ENCODE results near the gene PRKAG3. TPM values are rescaled to one million over a fixed set of nuclear protein-coding genes. Genes with fewer than 3 reads are reported as not detected.

The PRKAG3 gene
- polyA plus RNA-seq, 1 of the 3 experiments (the other 2 are of a cell fraction): not detected

- Histone ChIP-seq H3K79me2 (ENCODE audit: insufficient read depth) (no peaks in the 10 kb centered on the region), H3K27me3 (ENCODE audit: insufficient read depth) (no peaks in the 10 kb centered on the region), H3K9ac (no peak overlapping the region), H3K4me2 (no peak overlapping the region), H4K20me1 (ENCODE audit: insufficient read depth) (no peaks in the 10 kb centered on the region), H3K9me2 (no peaks in the 10 kb centered on the region), H3K27ac (ENCODE audit: low read depth in 2 of 2, low read length in 1 of 2) (no peak overlapping the region), H2AFZ (ENCODE audit: low read depth) (no peak overlapping the region), H3F3A (replicated peaks; ENCODE audit: insufficient read depth) (no peaks in the 10 kb centered on the region), H3K4me3 (ENCODE audit: low read depth in 2 of 2, low read length in 1 of 2) (no peak overlapping the region), H3K4me1 (ENCODE audit: control insufficient read depth in 1 of 2, insufficient read depth in 2 of 2, low read depth in 1 of 2, low read length in 1 of 2) (peaks cover 0 to 9% of the 10 kb centered on the region in 2 experiments; a peak in 2 of 4 replicates), H3K9me3 (0 out of 2 replicates have a peak, but pooled peaks cover 4% of the 10 kb centered on the region), H3K36me3 (replicated peaks in 1 of 2; ENCODE audit: control insufficient read depth in 1 of 2, insufficient read depth in 2 of 2, low read length in 1 of 2) (no peaks in the 10 kb centered on the region)
- no peak for DNase-seq
- CTCF ChIA-PET: no interaction called here
- WGBS (ENCODE audit: low lambda C conversion rate): 89% methylated on average over 4 of the region's 4 CpGs
- TF ChIP-seq JUND (IDR thresholded peaks at IDR 0.05): no peak
- no peak for TF ChIP-seq TCF12 (IDR thresholded peaks at IDR 0.05)
- TF ChIP-seq POLR2AphosphoS5 (IDR thresholded peaks at IDR 0.05; ENCODE audit: low read depth, low read length): no peak
- no peak for TF ChIP-seq EP300 (IDR thresholded peaks at IDR 0.05; ENCODE audit: borderline replicate concordance in 1 of 2, low read depth in 1 of 2, low read length in 1 of 2)
- TF ChIP-seq MXI1 (IDR thresholded peaks at IDR 0.05; ENCODE audit: low read depth, low read length): no peak
- no peak for TF ChIP-seq EZH2phosphoT487 (IDR thresholded peaks at IDR 0.05; ENCODE audit: borderline replicate concordance, low read depth)
- TF ChIP-seq FOSL2 (IDR thresholded peaks at IDR 0.05; ENCODE audit: borderline replicate concordance, low read depth): no peak
- TF ChIP-seq, protein P1, sequence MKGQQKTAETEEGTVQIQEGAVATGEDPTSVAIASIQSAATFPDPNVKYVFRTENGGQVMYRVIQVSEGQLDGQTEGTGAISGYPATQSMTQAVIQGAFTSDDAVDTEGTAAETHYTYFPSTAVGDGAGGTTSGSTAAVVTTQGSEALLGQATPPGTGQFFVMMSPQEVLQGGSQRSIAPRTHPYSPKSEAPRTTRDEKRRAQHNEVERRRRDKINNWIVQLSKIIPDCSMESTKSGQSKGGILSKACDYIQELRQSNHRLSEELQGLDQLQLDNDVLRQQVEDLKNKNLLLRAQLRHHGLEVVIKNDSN (IDR thresholded peaks at IDR 0.05; ENCODE audit: borderline replicate concordance, low read depth): no peak
- TF ChIP-seq GABPA (IDR thresholded peaks at IDR 0.05; ENCODE audit: low read depth): no peak
- no peak for TF ChIP-seq SIN3A (IDR thresholded peaks at IDR 0.05; ENCODE audit: borderline replicate concordance, low read depth, low read length)
- no peak for TF ChIP-seq GATA2 (CRISPR knock-in tag; IDR thresholded peaks at IDR 0.05)
- no peak for TF ChIP-seq FOXM1 (IDR thresholded peaks at IDR 0.05; ENCODE audit: low read depth)
- TF ChIP-seq RFX5 (IDR thresholded peaks at IDR 0.05; ENCODE audit: low read length): no peak
- TF ChIP-seq MEF2A (IDR thresholded peaks at IDR 0.05; ENCODE audit: borderline replicate concordance, low read depth): no peak
- TF ChIP-seq, protein P2, sequence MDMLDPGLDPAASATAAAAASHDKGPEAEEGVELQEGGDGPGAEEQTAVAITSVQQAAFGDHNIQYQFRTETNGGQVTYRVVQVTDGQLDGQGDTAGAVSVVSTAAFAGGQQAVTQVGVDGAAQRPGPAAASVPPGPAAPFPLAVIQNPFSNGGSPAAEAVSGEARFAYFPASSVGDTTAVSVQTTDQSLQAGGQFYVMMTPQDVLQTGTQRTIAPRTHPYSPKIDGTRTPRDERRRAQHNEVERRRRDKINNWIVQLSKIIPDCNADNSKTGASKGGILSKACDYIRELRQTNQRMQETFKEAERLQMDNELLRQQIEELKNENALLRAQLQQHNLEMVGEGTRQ (IDR thresholded peaks at IDR 0.05; ENCODE audit: borderline replicate concordance, low read depth, low read length): no peak
- TF ChIP-seq ELF1 (IDR thresholded peaks at IDR 0.05): no peak
- TF ChIP-seq, protein P3, sequence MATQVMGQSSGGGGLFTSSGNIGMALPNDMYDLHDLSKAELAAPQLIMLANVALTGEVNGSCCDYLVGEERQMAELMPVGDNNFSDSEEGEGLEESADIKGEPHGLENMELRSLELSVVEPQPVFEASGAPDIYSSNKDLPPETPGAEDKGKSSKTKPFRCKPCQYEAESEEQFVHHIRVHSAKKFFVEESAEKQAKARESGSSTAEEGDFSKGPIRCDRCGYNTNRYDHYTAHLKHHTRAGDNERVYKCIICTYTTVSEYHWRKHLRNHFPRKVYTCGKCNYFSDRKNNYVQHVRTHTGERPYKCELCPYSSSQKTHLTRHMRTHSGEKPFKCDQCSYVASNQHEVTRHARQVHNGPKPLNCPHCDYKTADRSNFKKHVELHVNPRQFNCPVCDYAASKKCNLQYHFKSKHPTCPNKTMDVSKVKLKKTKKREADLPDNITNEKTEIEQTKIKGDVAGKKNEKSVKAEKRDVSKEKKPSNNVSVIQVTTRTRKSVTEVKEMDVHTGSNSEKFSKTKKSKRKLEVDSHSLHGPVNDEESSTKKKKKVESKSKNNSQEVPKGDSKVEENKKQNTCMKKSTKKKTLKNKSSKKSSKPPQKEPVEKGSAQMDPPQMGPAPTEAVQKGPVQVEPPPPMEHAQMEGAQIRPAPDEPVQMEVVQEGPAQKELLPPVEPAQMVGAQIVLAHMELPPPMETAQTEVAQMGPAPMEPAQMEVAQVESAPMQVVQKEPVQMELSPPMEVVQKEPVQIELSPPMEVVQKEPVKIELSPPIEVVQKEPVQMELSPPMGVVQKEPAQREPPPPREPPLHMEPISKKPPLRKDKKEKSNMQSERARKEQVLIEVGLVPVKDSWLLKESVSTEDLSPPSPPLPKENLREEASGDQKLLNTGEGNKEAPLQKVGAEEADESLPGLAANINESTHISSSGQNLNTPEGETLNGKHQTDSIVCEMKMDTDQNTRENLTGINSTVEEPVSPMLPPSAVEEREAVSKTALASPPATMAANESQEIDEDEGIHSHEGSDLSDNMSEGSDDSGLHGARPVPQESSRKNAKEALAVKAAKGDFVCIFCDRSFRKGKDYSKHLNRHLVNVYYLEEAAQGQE (IDR thresholded peaks at IDR 0.05; ENCODE audit: low read depth, low read length): no peak
- no peak for TF ChIP-seq RAD21 (IDR thresholded peaks at IDR 0.05; ENCODE audit: low read length)
- TF ChIP-seq, protein P4, sequence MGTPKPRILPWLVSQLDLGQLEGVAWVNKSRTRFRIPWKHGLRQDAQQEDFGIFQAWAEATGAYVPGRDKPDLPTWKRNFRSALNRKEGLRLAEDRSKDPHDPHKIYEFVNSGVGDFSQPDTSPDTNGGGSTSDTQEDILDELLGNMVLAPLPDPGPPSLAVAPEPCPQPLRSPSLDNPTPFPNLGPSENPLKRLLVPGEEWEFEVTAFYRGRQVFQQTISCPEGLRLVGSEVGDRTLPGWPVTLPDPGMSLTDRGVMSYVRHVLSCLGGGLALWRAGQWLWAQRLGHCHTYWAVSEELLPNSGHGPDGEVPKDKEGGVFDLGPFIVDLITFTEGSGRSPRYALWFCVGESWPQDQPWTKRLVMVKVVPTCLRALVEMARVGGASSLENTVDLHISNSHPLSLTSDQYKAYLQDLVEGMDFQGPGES (IDR thresholded peaks at IDR 0.05; ENCODE audit: low read depth, low read length): no peak
- POLR2A ChIA-PET: no interaction called here
Observed at GRCh38 chr2:218807626-218808025, 24.0 kb downstream of the PRKAG3 start.

All from SK-N-SH (cell line).